ENCODE measurements around the gene PHF21B.
A peak's percentile ranks its signal among the peaks of the same experiment; 100 is the strongest.

PHF21B gene

DNA sequence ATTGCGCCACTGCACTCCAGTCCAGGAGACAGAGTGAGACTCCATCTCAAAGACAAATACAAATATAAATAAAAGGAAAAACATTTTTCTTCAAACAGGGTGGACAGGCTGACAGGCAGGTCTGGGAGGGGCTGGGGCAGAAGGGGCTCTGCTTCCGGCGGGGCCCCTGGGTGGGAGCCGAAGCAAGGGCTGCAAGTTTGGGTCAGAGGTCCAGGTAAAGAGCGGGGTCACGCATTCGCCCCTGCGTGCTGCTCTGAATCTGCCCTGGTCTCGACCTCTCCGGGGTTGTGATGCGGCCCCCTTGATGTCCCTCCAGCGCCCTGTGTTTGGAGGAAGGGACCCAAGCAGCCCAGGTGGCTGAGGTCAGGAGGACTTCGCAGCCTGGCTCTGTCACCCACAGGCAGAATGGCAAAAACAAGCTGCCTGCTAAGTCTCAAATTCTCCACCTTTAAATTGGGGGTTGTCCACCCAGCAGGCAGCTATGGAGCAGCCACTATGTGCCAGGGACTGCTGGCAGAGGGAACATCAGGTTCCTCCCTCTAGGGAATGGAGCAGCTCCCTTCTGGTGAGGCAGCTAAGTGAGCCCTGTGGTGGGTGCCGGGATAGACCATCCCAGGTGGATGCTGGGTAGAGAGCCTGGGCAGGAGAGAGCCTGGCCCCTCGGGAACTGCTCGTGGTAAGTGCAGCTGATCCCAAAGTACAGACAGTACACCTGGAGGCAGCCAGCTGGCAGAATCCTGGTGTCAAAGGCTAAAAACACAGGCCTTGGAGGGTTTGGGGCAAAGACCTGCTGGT, 10.3 kb upstream of the PHF21B start:
- peak in 1 of 10 donors; percentile 70 for DNase-seq
- intact Hi-C loops (cut with DNase I) = no loop called here

- intact Hi-C loops (cut with DNase I) = no loop called here
Measured at GRCh38 chr22:45014654-45015053, 4.8 kb upstream of the PHF21B start.

DNA sequence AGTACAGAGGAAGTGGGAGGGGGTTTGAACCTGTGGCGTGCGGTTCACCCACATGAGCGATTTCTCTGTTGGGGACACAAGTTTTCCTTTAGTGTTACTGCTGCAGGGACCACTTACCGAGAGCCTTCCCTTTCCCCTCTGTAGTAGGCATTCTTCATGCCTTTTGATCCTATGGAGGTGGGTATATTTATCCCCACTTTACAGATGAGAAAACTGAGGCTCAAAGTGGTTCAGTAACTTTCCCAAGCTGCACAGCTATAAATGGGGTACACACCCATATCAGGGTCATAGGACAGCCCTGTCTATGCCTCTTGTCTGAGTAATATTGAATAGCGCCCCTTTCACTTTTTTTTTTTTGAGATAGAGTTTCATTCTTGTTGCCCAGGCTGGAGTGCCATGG, 3.3 kb upstream of the PHF21B start:
- peak in 1 of 10 donors; percentile 26 for DNase-seq
- intact Hi-C loops (cut with DNase I) = no loop called here

More at GRCh38 chr22:45014654-45015053, 4.8 kb upstream of the PHF21B start:
- DNase-seq = peak in 3 of 10 donors; percentile 13 to 28 (median 22)

DNA sequence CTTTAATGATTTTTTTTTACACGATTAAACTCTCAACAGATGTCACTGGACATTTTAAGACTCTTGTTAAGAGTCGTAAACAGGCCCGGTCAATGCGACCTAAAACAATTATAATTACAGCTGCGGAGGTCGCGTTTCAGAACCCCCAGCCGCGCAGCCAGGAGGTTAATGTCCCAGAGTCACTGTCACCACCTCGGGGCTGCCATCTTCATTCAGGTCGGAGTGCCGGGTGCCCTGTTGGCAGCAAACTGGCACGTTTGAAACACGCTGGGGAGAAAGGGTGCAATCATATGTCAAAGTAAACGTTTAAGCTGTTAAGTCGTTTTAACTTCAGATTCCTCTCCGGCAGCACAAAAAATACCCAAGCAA, 711 bp upstream of the PHF21B start:
- DNase-seq = peak in 2 of 10 donors; percentile 43 to 62
- intact Hi-C loops (cut with DNase I) = no loop called here

DNA sequence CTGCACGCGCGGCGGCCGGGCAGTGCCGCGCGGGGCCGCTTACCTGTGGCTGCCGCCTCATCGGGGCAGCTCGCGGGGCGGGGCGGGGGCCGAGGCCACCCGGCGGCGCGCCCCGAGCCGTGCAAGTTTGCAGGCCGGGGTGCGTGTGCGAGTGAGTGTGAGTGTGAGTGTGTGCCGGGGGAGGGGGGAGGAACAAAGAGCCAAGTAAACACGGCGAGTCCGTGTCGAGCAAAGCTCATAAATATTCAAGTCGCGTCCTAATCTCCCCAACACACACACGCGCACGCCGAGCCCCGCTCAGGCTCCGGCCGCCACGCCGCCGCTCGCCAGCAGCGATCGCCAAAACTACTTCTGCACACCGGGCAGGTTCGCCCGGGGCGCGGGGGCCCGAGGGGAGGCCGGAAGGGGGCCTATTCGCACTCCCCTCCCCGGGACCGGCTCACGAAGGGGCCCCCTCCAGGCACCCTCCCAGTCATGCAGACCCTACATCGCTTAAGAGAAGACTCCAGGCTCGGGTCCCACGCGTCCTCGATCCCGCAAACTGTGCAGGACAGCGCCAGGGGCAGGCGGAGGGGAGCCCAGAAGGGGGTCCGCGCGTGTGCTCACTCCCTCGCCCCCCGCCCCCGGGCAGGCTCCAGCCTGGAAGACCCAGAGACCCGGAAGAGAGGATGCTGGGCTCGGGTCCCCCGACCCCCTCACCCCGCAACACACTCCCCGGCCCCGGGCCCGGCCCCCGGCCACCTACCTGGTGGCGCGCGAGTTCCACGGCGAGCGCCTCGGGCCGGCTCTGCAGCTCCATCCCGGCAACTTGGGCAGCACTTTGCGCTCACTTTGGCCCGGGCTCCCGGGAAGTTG, 827 bp downstream of the PHF21B start:
- intact Hi-C loops (cut with DNase I) = loop anchor here (5.0 kb wide), 1 partner anchor 37 kb away; no protein-coding TSS in a partner anchor
- DNase-seq = peak in 3 of 10 donors; percentile 44 to 87 (median 74)

- DNase-seq = peak in 4 of 10 donors; percentile 27 to 89 (median 61)
- intact Hi-C loops (cut with DNase I) = loop anchor here (5.0 kb wide), 1 partner anchor 36 kb away; no protein-coding TSS in a partner anchor
Measured at GRCh38 chr22:45008186-45008681, 1.6 kb downstream of the PHF21B start.

DNA sequence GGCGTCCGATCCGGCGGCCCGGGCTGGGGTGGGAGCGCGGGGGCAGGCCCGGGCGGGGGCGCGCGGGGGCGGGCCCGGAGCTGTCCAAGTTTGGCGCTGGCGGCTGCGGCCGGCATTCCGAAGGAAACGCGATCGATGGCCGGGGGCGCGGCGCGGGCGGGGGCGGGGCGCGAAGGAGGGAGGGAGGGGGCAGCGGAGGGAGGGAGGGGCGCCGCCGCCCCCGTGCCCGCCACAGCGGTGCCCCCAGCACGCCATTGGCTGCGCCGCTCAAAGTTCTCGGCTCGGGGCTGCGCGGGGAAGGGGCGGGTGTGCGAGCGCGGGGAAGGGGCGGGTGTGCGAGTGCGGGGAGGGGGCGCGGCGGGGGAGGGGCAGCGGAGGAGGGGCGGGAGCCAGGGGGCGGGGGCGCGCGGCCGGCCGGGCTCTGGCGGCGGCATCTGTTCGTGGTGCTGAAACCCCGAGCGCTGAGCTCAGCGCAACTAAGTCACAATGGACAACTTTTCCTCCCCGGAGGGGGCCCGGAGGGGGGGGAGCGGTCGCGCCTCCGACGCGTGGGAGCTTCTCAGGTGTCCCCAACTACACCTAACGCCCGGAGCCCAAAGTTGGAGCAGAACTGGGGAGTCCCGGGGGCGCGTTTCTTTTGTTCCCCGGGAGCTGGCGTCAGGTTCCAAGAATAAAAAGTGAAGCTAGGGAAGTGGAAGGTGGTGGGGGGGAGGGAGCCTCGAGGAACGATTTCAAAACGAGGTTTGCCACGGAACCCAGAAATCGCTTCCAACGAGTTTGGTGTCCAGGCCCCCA, 2.2 kb downstream of the PHF21B start:
- DNase-seq = peak in 3 of 10 donors; percentile 27 to 81 (median 55)
- intact Hi-C loops (cut with DNase I) = loop anchor here (5.0 kb wide), 1 partner anchor 35 kb away; no protein-coding TSS in a partner anchor

GRCh38 chr22:45006964-45007390, 2.8 kb downstream of the PHF21B start:
- intact Hi-C loops (cut with DNase I) = loop anchor here (5.0 kb wide), 1 partner anchor 35 kb away; no protein-coding TSS in a partner anchor
- DNase-seq = peak in 6 of 10 donors; percentile 25 to 92 (median 55)

GRCh38 chr22:45006111-45006963, 3.5 kb downstream of the PHF21B start:
- intact Hi-C loops (cut with DNase I) = loop anchor here (5.0 kb wide), 1 partner anchor 34 kb away; no protein-coding TSS in a partner anchor

DNA sequence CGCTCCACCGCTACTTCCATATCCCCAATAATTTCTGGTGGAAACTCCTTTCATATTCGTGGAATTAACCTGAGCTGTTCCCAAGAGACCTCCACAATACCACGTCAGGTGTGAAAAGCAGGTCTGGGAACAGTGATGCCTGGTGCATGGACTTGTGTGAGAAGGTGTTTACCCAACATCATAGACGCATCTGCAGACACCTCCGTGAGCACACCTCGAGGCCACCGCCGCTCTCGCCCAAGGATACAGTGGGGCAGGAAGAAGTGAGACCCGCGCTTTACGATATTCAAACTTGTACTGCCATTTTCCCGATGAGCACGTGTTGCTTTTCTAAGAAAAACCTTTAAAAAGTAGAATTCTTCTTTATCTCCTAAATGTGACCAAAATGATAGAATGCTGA, 8.2 kb downstream of the PHF21B start:
- intact Hi-C loops (cut with DNase I) = no loop called here
- DNase-seq = peak in 1 of 10 donors; percentile 55

More at GRCh38 chr22:45006111-45006963, 3.5 kb downstream of the PHF21B start:
- DNase-seq = no peak

GRCh38 chr22:45000330-45000729, 9.5 kb downstream of the PHF21B start:
- peak in 1 of 10 donors; percentile 51 for DNase-seq
- intact Hi-C loops (cut with DNase I) = no loop called here

DNA sequence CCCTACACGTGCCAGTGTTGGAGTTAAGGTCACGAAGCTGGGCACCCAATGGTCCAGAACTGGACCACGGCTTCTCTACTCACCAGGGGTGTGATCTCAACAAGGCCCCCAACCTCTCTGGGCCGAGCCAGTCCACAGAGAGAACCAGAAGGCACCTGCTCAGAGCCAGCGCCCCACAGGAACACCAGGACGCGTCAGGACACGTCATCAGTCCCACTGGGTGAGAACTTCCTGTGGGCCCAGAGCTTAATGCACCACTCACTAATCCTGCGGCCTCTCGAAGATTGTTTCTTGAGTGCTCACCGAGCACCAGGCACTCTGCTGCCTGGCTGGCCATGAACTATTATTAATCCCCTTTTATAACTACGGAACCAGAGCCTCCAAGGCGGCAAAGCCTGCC, 10.1 kb downstream of the PHF21B start:
- intact Hi-C loops (cut with DNase I) = no loop called here

GRCh38 chr22:44999231-44999630, 10.6 kb downstream of the PHF21B start:
- DNase-seq = peak in 2 of 10 donors; percentile 42 to 67
- intact Hi-C loops (cut with DNase I) = no loop called here

More for the DNA sequence above, 10.1 kb downstream of the PHF21B start:
- DNase-seq = peak in 1 of 10 donors; percentile 52

DNA sequence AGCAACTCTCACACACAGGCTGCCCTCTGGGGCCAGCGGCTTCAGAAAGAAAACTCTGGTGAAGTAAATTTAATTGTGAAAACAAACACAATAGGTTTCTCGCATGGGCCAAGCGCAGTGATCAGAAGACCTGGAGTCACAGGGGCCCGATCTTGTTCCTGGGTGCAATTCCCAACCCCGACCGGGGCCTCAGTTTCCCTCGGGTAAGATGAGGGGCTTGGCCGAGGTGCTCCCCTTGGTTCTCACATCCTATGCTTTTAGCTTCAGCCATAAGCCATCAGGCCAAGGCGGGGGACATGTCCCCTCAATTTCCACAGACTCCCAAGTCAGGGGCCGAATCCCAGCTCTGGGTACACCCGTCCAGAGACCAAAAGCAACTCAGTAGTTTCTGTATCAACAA, 11.5 kb downstream of the PHF21B start:
- intact Hi-C loops (cut with DNase I) = no loop called here

GRCh38 chr22:44997060-44997459, 12.7 kb downstream of the PHF21B start:
- DNase-seq = peak in 1 of 10 donors; percentile 59
- intact Hi-C loops (cut with DNase I) = no loop called here

More for the DNA sequence above, 11.5 kb downstream of the PHF21B start:
- peak in 2 of 10 donors; percentile 51 to 66 for DNase-seq

DNA sequence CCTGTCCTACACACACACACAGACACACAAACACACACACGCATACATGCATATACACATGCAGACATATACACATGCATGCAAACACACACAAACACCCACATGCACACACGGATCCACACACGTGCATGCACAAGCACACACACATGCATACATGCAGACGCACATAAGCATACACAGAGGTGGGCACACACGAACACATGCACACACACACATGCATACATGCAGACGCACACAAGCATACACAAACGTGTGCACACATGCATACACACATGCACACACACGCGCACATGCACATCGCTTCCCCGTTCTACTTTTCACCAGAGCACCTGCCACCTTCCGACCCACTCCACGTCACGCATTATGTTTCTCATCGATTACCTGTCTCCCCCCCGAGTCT, 13.2 kb downstream of the PHF21B start:
- intact Hi-C loops (cut with DNase I) = no loop called here
- peak in 1 of 10 donors; percentile 28 for DNase-seq

DNA sequence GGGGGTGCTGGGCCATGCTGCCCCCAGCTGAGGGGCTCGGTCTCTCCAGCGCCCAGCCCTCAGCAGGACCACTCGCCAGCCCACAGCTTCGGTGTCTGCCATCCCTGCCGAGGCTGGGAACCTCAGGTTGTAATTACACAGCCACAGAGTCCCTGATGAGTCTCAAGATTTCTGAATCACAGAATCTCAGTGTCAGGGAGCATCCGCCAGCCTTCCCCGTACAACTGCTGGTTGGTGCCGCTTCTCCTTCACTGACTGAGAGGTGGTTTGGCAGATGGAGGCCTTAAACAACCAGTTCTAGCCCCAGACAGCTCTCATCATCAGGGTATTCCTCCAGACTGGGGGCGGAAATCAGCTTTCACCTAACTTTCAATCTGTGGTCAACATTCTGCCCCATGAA, 13.7 kb downstream of the PHF21B start:
- peak in 1 of 10 donors; percentile 62 for DNase-seq
- intact Hi-C loops (cut with DNase I) = no loop called here

DNA sequence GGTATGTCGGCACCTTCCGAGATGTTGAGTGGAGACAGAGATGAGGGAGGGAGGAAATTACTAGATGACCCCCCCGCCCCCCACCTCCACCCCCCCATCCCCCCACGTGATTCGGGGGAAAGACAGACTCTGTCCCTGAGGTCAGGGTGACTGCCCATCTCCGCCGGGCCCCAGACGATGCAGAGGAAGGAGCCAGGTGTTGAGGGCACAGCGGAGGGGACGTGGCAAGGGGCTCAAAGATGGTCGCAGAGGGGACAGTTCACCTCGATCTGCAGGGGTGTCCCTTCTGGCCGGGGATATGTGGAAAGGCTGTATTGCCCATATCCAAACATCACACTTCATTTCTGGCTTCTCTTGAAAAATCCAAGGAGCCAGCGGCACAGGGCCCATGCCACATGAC, 14.1 kb downstream of the PHF21B start:
- DNase-seq = no peak

GRCh38 chr22:44995105-44995514, 14.7 kb downstream of the PHF21B start:
- intact Hi-C loops (cut with DNase I) = no loop called here
- DNase-seq = no peak

More for the DNA sequence above, 14.1 kb downstream of the PHF21B start:
- intact Hi-C loops (cut with DNase I) = no loop called here

Data from posterior cingulate gyrus (tissue), 11 donors.